ENCODE measurements around the gene PDE2A. TPM values are rescaled to one million over a fixed set of nuclear protein-coding genes. Genes with fewer than 3 reads are reported as not detected.
A peak's percentile ranks its signal among the peaks of the same experiment; 100 is the strongest.

The PDE2A gene
- total RNA-seq, 1 experiment from 2014 or later, result 0.74 TPM

- POLR2A ChIA-PET, result no interaction called here
- Histone ChIP-seq H3K36me3 (ENCODE audit: control insufficient read depth, insufficient read depth, low read length) (no peaks in the 10 kb centered on the region; the same call in 1 of the 2 replicates), H3K27me3 (ENCODE audit: control insufficient read depth, insufficient read depth, low read length) (no peaks in the 10 kb centered on the region), H3K9me3 (ENCODE audit: control insufficient read depth, insufficient read depth, low read depth, low read length) (no peaks in the 10 kb centered on the region), H3K4me1 (ENCODE audit: control insufficient read depth, insufficient read depth, low read length) (peaks cover 3% of the 10 kb centered on the region; the same call in 1 of the 2 replicates), H3K27ac (ENCODE audit: low read length) (no peak overlapping the region), H3K4me3 (ENCODE audit: low read depth in 2 of 2, low read length in 2 of 2) (no peak overlapping the region)
- intact Hi-C loops (cut with micrococcal nuclease; ENCODE audit: unreplicated experiment) (no loop called here), in situ Hi-C loops (cut with HindIII; ENCODE audit: low pct_unique_long_range_greater_than_20kb, low sequenced_read_pairs) (no loop called here)
- CTCF ChIA-PET, result no interaction called here
- ATAC-seq (no peak), DNase-seq (ENCODE audit: low read depth, low spot score) (no peak)
- BruUV-seq (replicated peaks), result no TSS peak
- no peak for TF ChIP-seq SIN3A (IDR thresholded peaks at IDR 0.05; ENCODE audit: borderline replicate concordance, insufficient read depth, low read depth, low read length)
- TF ChIP-seq POLR2AphosphoS5 (IDR thresholded peaks at IDR 0.05; ENCODE audit: low read depth, low read length), result no peak
- TF ChIP-seq CTCF (IDR thresholded peaks at IDR 0.05), result no peak
- no peak for TF ChIP-seq REST (IDR thresholded peaks at IDR 0.05; ENCODE audit: insufficient read depth in 1 of 2, low read depth in 2 of 2, low read length in 1 of 2)
- no peak for TF ChIP-seq TCF7L2 (IDR thresholded peaks at IDR 0.05; ENCODE audit: low read depth, low read length)
Observed at GRCh38 chr11:72687326-72687725, 13.1 kb upstream of the PDE2A start.

- Histone ChIP-seq H3K36me3 (ENCODE audit: control insufficient read depth, insufficient read depth, low read length) (no peaks in the 10 kb centered on the region; the same call in 1 of the 2 replicates), H3K27me3 (ENCODE audit: control insufficient read depth, insufficient read depth, low read length) (no peaks in the 10 kb centered on the region), H3K4me3 (ENCODE audit: low read depth in 2 of 2, low read length in 2 of 2) (no peak overlapping the region), H3K27ac (ENCODE audit: low read length) (no peak overlapping the region), H3K4me1 (ENCODE audit: control insufficient read depth, insufficient read depth, low read length) (peaks cover 8% of the 10 kb centered on the region), H3K9me3 (ENCODE audit: control insufficient read depth, insufficient read depth, low read depth, low read length) (no peaks in the 10 kb centered on the region)
- ATAC-seq (no peak), DNase-seq (ENCODE audit: low read depth, low spot score) (no peak)
- no peak for TF ChIP-seq POLR2AphosphoS5 (IDR thresholded peaks at IDR 0.05; ENCODE audit: low read depth, low read length)
- TF ChIP-seq TCF7L2 (IDR thresholded peaks at IDR 0.05; ENCODE audit: low read depth, low read length), result no peak
- no peak for TF ChIP-seq SIN3A (IDR thresholded peaks at IDR 0.05; ENCODE audit: borderline replicate concordance, insufficient read depth, low read depth, low read length)
- no peak for TF ChIP-seq CTCF (IDR thresholded peaks at IDR 0.05)
- CTCF ChIA-PET, result no interaction called here
- TSS peak; percentile 44 for BruUV-seq (replicated peaks)
- POLR2A ChIA-PET, result no interaction called here
- intact Hi-C loops (cut with micrococcal nuclease; ENCODE audit: unreplicated experiment), result no loop called here
- in situ Hi-C loops (cut with HindIII; ENCODE audit: low pct_unique_long_range_greater_than_20kb, low sequenced_read_pairs), result no loop called here
Observed at GRCh38 chr11:72686639-72687220, 12.5 kb upstream of the PDE2A start.

Measured in Panc1 (cell line).